ENCODE results near the gene COL12A1. TPM values are rescaled to one million over a fixed set of nuclear protein-coding genes. Genes with fewer than 3 reads are reported as not detected.
A peak's percentile ranks its signal among the peaks of the same experiment; 100 is the strongest.

Gene COL12A1
- total RNA-seq, 1 donor from 2014 or later, result 1.3 TPM

GRCh38 chr6:75126518-75126917 lies 79.3 kb downstream of the COL12A1 start:
- H3K9ac ChIP-seq, result no peak overlapping the region
- no peaks in the 10 kb centered on the region for H3K9me3 ChIP-seq (ENCODE audit: low read depth)
- no peaks in the 10 kb centered on the region for H3K27me3 ChIP-seq
- no peaks in the 10 kb centered on the region for H3K79me2 ChIP-seq (ENCODE audit: low read depth)
- H3K4me1 ChIP-seq, result no peaks in the 10 kb centered on the region
- no peak overlapping the region for H3K27ac Mint-ChIP-seq
- no peaks in the 10 kb centered on the region for H3K27me3 Mint-ChIP-seq (ENCODE audit: insufficient read depth, low read depth)
- H3F3A ChIP-seq (ENCODE audit: low read depth), result no peaks in the 10 kb centered on the region
- no peak overlapping the region for H3K4me3 Mint-ChIP-seq
- H3K4me2 ChIP-seq, result no peak overlapping the region
- no peak overlapping the region for H3K4me3 ChIP-seq
- no peak overlapping the region for H3K27ac ChIP-seq
- no peaks in the 10 kb centered on the region for H3K9me3 Mint-ChIP-seq
- H4K20me1 ChIP-seq (ENCODE audit: low read depth), result no peaks in the 10 kb centered on the region
- TF ChIP-seq CTCF (IDR thresholded peaks at IDR 0.05) (no peak), EZH2 (IDR thresholded peaks at IDR 0.05) (no peak), EZH2phosphoT487 (IDR thresholded peaks at IDR 0.05) (no peak)
- no peak for DNase-seq (ENCODE audit: low spot score)
- no peaks in the 10 kb centered on the region for H3K4me1 Mint-ChIP-seq
- H3K36me3 ChIP-seq, result no peaks in the 10 kb centered on the region
- H3K36me3 Mint-ChIP-seq, result no peaks in the 10 kb centered on the region
- H2AFZ ChIP-seq (replicated peaks), result no peak overlapping the region

- no peak overlapping the region for H3K9ac ChIP-seq
- no peak overlapping the region for H3K27ac Mint-ChIP-seq
- H3K79me2 ChIP-seq (ENCODE audit: low read depth), result no peaks in the 10 kb centered on the region
- no peaks in the 10 kb centered on the region for H3K36me3 Mint-ChIP-seq
- no peak for DNase-seq (ENCODE audit: low spot score)
- H3K9me3 Mint-ChIP-seq, result no peaks in the 10 kb centered on the region
- H3K4me2 ChIP-seq, result no peak overlapping the region
- H3K4me3 Mint-ChIP-seq, result no peak overlapping the region
- no peaks in the 10 kb centered on the region for H3K4me1 ChIP-seq
- no peaks in the 10 kb centered on the region for H4K20me1 ChIP-seq (ENCODE audit: low read depth)
- TF ChIP-seq EZH2phosphoT487 (IDR thresholded peaks at IDR 0.05) (no peak), EZH2 (IDR thresholded peaks at IDR 0.05) (no peak), CTCF (IDR thresholded peaks at IDR 0.05) (no peak)
- no peaks in the 10 kb centered on the region for H3K36me3 ChIP-seq
- no peak overlapping the region for H3K27ac ChIP-seq
- no peak overlapping the region for H3K4me3 ChIP-seq
- H3K27me3 ChIP-seq, result no peaks in the 10 kb centered on the region
- no peaks in the 10 kb centered on the region for H3K9me3 ChIP-seq (ENCODE audit: low read depth)
- H3K27me3 Mint-ChIP-seq (ENCODE audit: insufficient read depth, low read depth), result no peaks in the 10 kb centered on the region
- no peaks in the 10 kb centered on the region for H3K4me1 Mint-ChIP-seq
- no peaks in the 10 kb centered on the region for H3F3A ChIP-seq (ENCODE audit: low read depth)
- no peak overlapping the region for H2AFZ ChIP-seq (replicated peaks)
Measured at GRCh38 chr6:75124983-75125382, 80.9 kb downstream of the COL12A1 start.

DNA sequence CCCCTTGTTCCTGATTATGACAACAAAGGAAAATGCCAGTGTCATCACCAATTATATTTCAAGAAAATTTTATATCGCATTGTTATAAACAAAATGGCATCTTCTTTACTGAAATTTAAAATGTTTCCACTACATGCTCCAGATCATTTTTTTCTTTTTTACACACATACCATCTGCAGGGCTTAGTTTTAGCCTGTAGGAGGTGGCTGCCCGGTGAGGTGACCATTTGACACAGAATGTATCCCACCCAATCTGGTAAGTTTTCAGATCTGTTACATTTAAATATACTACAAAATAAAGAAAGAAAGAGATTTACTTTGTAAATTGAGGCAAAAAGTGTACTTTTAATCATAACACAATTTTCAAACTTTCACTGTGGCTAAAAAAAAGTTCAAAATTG lies 81.8 kb downstream of the COL12A1 start:
- no peaks in the 10 kb centered on the region for H3K27me3 Mint-ChIP-seq (ENCODE audit: insufficient read depth, low read depth)
- H3K4me2 ChIP-seq, result no peak overlapping the region
- H4K20me1 ChIP-seq (ENCODE audit: low read depth), result no peaks in the 10 kb centered on the region
- no peak overlapping the region for H3K9ac ChIP-seq
- no peaks in the 10 kb centered on the region for H3K4me1 ChIP-seq
- no peaks in the 10 kb centered on the region for H3K9me3 Mint-ChIP-seq
- H3K36me3 ChIP-seq, result no peaks in the 10 kb centered on the region
- H3K27me3 ChIP-seq, result no peaks in the 10 kb centered on the region
- H3K27ac ChIP-seq, result no peak overlapping the region
- no peaks in the 10 kb centered on the region for H3K36me3 Mint-ChIP-seq
- H3K4me3 ChIP-seq, result no peak overlapping the region
- H3K27ac Mint-ChIP-seq, result no peak overlapping the region
- H3K79me2 ChIP-seq (ENCODE audit: low read depth), result no peaks in the 10 kb centered on the region
- no peaks in the 10 kb centered on the region for H3K4me1 Mint-ChIP-seq
- no peaks in the 10 kb centered on the region for H3F3A ChIP-seq (ENCODE audit: low read depth)
- H2AFZ ChIP-seq (replicated peaks), result no peak overlapping the region
- H3K9me3 ChIP-seq (ENCODE audit: low read depth), result no peaks in the 10 kb centered on the region
- H3K4me3 Mint-ChIP-seq, result no peak overlapping the region
- DNase-seq (ENCODE audit: low spot score), result no peak
- TF ChIP-seq EZH2 (IDR thresholded peaks at IDR 0.05), result no peak
- TF ChIP-seq EZH2phosphoT487 (IDR thresholded peaks at IDR 0.05), result no peak
- TF ChIP-seq CTCF (IDR thresholded peaks at IDR 0.05), result peak; percentile 6
